Nephron (organoid): ENCODE measurements around the gene ENO3.

Source experiments
- H3K27ac Mint-ChIP-seq, 3 experiments: 2 replicates each; pipeline ENCODE4 v1.8.0; 2020; ENCODE audit warnings: mixed read lengths in 3 of 3, mild to moderate bottlenecking in 2 of 3, moderate library complexity in 1 of 3
- H3K27me3 Mint-ChIP-seq: 2 replicates; pipeline ENCODE4 v1.8.0; 2021; ENCODE audit warnings: low read depth, mild to moderate bottlenecking, moderate library complexity, mixed read lengths
- H3K36me3 Mint-ChIP-seq: 2 replicates; pipeline ENCODE4 v1.8.0; 2020; ENCODE audit warnings: low read depth, mixed read lengths
- H3K4me1 Mint-ChIP-seq: 2 replicates; pipeline ENCODE4 v1.8.0; 2020; ENCODE audit warnings: mixed read lengths
- H3K4me3 Mint-ChIP-seq, 3 experiments: 2 replicates each; pipeline ENCODE4 v1.8.0; 2020; ENCODE audit warnings: mild to moderate bottlenecking in 3 of 3, mixed read lengths in 3 of 3, moderate library complexity in 2 of 3
- H3K9me3 Mint-ChIP-seq: 2 replicates; pipeline ENCODE4 v1.8.0; 2020; ENCODE audit warnings: mixed read lengths
- CTCF ChIP-seq, 3 experiments: fragments of 200-600 bp; sonication (generic); IDR thresholded peaks; one replicate each; pipeline ENCODE4 v1.5.0; 2021; ENCODE audit warnings: antibody characterized with exemption in 3 of 3; ENCODE audit not compliant: unreplicated experiment in 3 of 3

Gene ENO3

GRCh38 chr17:5002121-5002788 lies 51.3 kb downstream of the ENO3 start:
- H3K27ac Mint-ChIP-seq: no peak overlapping the region
- no peaks in the 10 kb centered on the region for H3K27me3 Mint-ChIP-seq
- peaks cover 53% of the 10 kb centered on the region for H3K36me3 Mint-ChIP-seq
- TF ChIP-seq CTCF (IDR thresholded peaks at IDR 0.05; ENCODE audit: unreplicated experiment in 3 of 3): no peak
- no peaks in the 10 kb centered on the region for H3K9me3 Mint-ChIP-seq
- H3K4me1 Mint-ChIP-seq: peaks cover 18% of the 10 kb centered on the region
- H3K4me3 Mint-ChIP-seq: peak overlapping the region in 2 of 3 experiments; percentile 46 to 60

- H3K27ac Mint-ChIP-seq: no peak overlapping the region
- peak overlapping the region in 1 of 3 experiments; percentile 43 for H3K4me3 Mint-ChIP-seq
- peaks cover 18% of the 10 kb centered on the region for H3K4me1 Mint-ChIP-seq
- H3K27me3 Mint-ChIP-seq: no peaks in the 10 kb centered on the region
- H3K36me3 Mint-ChIP-seq: peaks cover 62% of the 10 kb centered on the region
- H3K9me3 Mint-ChIP-seq: no peaks in the 10 kb centered on the region
- TF ChIP-seq CTCF (IDR thresholded peaks at IDR 0.05; ENCODE audit: unreplicated experiment in 3 of 3): no peak
Measured at GRCh38 chr17:5003214-5003867, 52.4 kb downstream of the ENO3 start.
